HFF-Myc (cell line): ENCODE measurements around the gene DRC7.

ENCODE experiments used
- DNase-seq: peaks from one replicate; pipeline ENCODE4 v3.0.0-alpha.2; 2011; ENCODE audit warnings: low read depth; ENCODE audit errors: extremely low read depth
- H3K4me3 ChIP-seq: replicated peaks from 2 replicates; pipeline ENCODE4 v1.5.1; 2011; ENCODE audit warnings: low read depth, mild to moderate bottlenecking, control low read depth, low read length
- TF ChIP-seq, protein P1 (sequence below): IDR thresholded peaks from 2 replicates; pipeline ENCODE4 v1.5.1; 2012; ENCODE audit warnings: mild to moderate bottlenecking, low read depth, low read length, control low read depth; ENCODE audit errors: missing control alignments

The DRC7 gene

DNA sequence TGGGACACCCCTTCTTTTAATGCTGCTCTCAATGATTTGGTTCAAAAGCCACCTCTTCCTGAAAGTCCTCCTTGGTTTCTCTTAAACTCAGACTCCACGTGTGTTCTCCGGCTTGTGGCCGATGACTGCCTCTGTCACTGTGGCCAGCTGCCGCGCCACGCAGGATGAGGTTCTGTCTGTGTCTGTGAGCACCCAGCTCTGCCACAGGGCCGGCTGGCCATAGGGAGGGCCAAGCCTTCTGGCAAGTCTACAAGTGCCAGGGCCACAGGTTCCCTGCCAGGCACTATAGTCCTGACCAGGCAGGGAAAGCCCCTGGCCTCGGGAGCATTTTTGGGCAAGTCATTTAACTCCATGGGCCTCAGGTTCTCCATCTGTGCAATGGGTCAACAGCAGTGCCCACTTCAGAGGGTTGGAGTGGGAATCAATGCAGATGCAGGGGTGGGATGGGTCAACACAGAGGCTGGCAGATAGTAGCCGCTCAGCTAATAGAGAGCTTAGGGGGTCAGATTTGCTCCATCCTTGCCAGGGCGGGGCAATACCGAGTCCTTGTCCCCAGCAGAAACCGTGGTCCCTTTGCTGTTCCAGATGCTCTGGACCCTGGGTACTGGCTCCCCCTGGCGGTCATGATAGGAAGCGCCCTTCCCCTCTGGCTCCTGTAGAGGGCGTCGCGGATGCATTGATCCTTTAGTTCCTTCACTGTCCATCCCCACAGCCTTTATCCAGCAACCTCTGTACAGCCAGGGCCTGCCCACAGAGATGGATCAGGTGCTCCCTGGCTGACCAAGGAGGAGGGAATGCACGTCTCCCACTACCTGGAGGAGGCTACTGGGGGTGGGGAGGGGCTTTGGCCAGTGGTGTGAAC lies 45.8 kb upstream of the DRC7 start:
- DNase-seq, result peak; percentile 45
- TF ChIP-seq, protein P1, sequence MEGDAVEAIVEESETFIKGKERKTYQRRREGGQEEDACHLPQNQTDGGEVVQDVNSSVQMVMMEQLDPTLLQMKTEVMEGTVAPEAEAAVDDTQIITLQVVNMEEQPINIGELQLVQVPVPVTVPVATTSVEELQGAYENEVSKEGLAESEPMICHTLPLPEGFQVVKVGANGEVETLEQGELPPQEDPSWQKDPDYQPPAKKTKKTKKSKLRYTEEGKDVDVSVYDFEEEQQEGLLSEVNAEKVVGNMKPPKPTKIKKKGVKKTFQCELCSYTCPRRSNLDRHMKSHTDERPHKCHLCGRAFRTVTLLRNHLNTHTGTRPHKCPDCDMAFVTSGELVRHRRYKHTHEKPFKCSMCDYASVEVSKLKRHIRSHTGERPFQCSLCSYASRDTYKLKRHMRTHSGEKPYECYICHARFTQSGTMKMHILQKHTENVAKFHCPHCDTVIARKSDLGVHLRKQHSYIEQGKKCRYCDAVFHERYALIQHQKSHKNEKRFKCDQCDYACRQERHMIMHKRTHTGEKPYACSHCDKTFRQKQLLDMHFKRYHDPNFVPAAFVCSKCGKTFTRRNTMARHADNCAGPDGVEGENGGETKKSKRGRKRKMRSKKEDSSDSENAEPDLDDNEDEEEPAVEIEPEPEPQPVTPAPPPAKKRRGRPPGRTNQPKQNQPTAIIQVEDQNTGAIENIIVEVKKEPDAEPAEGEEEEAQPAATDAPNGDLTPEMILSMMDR, result peak; percentile 100
- H3K4me3 ChIP-seq, result no peak overlapping the region

DNA sequence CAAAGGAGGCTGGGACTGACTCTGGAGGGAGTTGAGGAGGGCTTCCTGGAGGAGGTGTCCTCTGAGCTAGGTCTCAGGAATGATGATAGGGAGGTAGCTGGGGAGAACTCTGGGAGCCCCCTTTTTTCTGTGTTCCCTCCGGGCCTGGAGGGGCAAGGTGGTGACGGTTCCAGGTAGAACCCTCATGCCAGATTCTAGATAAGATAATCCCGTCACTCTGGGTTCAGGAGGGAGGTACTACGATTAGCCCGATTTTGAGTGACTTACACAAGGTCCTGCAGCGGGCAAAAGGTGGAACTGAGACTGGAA lies 45.2 kb upstream of the DRC7 start:
- H3K4me3 ChIP-seq, result no peak overlapping the region
- TF ChIP-seq, protein P1, result no peak
- DNase-seq, result no peak

DNA sequence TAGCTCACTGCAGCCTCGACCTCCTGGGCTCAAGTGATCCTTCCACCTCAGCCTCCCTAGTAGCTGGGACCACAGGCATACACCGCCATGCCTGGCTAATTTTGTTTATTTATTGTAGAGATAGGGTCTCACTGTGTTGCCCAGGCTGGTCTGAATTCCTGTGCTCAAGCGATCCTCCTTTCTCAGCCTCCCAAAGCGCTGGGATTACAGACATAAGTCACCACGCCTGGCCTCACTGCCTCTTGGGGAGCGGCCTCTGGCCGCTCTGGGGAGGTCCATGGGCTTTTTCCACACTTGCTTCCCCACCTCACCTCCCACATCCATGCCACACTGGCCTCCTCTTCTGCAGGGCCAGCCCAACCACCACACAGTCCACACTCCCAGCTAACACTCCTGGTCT lies 44.8 kb upstream of the DRC7 start:
- TF ChIP-seq, protein P1, result no peak
- no peak overlapping the region for H3K4me3 ChIP-seq

DNA sequence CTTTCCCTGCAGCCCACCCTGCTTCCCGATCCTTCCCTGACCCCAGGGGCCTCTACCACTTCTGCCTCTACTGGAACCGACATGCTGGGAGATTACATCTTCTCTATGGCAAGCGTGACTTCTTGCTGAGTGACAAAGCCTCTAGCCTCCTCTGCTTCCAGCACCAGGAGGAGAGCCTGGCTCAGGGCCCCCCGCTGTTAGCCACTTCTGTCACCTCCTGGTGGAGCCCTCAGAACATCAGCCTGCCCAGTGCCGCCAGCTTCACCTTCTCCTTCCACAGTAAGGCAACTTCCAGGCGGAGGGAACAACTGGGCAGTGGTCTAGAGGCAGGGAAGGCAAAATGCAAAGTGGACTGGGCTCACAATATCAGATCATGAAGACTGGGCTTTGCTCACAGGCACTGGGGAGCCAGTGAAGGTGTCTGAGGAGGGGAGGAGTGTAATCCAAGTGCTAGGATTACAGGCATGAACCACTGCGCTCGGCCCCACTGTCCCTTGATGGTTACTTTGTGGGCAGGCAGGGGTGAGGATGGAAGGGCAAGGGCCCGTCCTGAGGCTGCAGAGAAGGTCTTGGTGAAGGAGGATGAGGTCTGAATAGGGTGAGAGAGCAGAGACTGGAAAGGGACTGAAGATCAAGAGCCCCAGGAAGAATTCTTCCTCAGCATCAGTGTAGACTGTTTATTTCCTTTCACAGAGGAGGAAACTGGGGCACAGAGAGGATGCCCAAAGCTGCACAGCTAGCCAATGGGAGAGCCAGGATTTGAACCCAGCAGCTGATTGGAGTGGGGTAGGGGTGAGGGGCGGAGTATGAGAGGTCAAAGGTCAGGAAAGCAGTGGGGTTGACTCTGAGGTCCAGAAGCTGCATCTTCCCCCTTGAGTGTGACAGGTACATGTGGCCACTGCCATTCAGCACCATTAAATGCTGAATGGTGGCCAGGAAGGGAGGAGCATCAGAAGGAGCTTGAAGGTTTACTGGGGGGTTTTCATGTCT lies 43.0 kb upstream of the DRC7 start:
- DNase-seq, result no peak
- H3K4me3 ChIP-seq, result no peak overlapping the region
- TF ChIP-seq, protein P1, result no peak

More for the DNA sequence above, 44.8 kb upstream of the DRC7 start:
- no peak for DNase-seq

DNA sequence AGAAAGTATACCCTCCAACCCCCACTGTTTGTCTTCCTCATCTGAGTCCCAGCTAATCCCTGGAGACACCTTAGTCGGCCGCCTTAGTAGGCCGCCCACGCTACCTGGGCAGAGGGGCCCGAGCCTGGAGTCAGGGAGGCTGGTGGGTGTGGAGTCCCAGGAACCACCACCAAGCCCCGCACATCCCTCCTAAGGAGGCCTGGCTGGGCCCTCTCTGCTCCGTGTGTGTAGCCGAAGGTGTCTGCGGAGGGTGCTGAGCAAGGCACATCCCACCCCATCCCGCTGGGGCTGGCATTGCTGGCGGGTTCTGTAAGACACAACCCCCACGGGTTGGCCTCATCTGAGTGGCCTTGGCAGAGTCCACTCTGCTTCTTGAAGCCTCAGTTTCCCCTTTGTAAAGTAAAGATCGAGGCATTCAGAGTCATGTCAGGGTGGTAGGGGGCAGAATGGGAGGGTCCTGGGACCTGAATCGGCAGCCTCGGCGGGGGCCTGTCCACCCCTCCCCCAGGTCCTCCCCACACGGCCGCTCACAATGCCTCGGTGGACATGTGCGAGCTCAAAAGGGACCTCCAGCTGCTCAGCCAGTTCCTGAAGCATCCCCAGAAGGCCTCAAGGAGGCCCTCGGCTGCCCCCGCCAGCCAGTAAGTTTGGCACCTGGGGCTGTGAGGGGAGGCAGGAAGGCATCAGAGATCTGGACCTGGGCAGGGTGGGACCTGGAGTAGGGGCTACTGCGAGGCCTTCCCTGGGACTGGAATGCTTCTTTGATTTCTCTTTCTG lies 41.7 kb upstream of the DRC7 start:
- no peak for DNase-seq
- H3K4me3 ChIP-seq, result no peak overlapping the region
- TF ChIP-seq, protein P1, result no peak

DNA sequence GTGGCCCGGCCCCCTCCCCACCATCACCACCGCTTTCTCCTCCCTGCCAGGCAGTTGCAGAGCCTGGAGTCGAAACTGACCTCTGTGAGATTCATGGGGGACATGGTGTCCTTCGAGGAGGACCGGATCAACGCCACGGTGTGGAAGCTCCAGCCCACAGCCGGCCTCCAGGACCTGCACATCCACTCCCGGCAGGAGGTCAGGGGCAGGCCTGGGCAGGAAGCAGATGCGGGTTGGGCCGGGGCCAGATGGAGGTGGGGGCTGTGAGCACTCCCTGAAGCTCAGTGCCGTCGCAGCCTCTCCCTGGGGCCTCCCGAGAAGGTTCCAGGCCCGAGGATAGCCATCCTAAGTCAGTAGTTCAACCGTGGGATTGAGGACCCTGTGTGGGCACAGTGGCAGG lies 40.7 kb upstream of the DRC7 start:
- TF ChIP-seq, protein P1, result no peak
- H3K4me3 ChIP-seq, result no peak overlapping the region
- DNase-seq, result no peak
